Fibroblast of pulmonary artery (primary cell): Measurements from ENCODE around the gene LPAR3.

Experiments
- DNase-seq: peaks from one replicate; pipeline ENCODE4 v3.0.0-alpha.2; 2010; ENCODE audit warnings: low read depth
- H3K4me3 ChIP-seq: replicated peaks from 2 replicates; pipeline ENCODE4 v1.5.1; 2011; ENCODE audit warnings: low read depth, mild to moderate bottlenecking, control low read depth, low read length, moderate library complexity
- CTCF ChIP-seq: IDR thresholded peaks from 2 replicates; pipeline ENCODE4 v1.5.1; 2011; ENCODE audit warnings: mild to moderate bottlenecking, control low read depth, low read length, inconsistent platforms; ENCODE audit errors: missing control alignments

LPAR3 gene

GRCh38 chr1:84892705-84893618 lies at the start of gene LPAR3:
TSS of gene LPAR3 (minus strand) at chr1:84893206. CDS start at chr1:84866120, 27,086 bp downstream.
- no peak for TF ChIP-seq CTCF
- peak within 1 kb of the TSS; percentile 46 for H3K4me3 ChIP-seq
- DNase-seq, result no peak

- no peak for TF ChIP-seq CTCF
- no peak overlapping the region for H3K4me3 ChIP-seq
- DNase-seq, result no peak
Observed at GRCh38 chr1:84941843-84942242, 48.8 kb upstream of the LPAR3 start.

- no peak for DNase-seq
- no peak for TF ChIP-seq CTCF
- no peak overlapping the region for H3K4me3 ChIP-seq
Observed at GRCh38 chr1:84940481-84940880, 47.5 kb upstream of the LPAR3 start.

- H3K4me3 ChIP-seq, result no peak overlapping the region
- no peak for TF ChIP-seq CTCF
- DNase-seq, result no peak
Observed at GRCh38 chr1:84939761-84940160, 46.8 kb upstream of the LPAR3 start.

- no peak overlapping the region for H3K4me3 ChIP-seq
- TF ChIP-seq CTCF, result no peak
- DNase-seq, result peak; percentile 59
Observed at GRCh38 chr1:84939151-84939550, 46.1 kb upstream of the LPAR3 start.

GRCh38 chr1:84936116-84936810 lies 43.3 kb upstream of the LPAR3 start:
- peak; percentile 83 for DNase-seq
- TF ChIP-seq CTCF, result peak; percentile 92
- no peak overlapping the region for H3K4me3 ChIP-seq
